Measurements from ENCODE around the gene CDKAL1.

- TF ChIP-seq CTCF (IDR thresholded peaks at IDR 0.05) (no peak), POLR2A (IDR thresholded peaks at IDR 0.05) (no peak), POLR2AphosphoS5 (IDR thresholded peaks at IDR 0.05) (no peak)
Measured at GRCh38 chr6:20996099-20996498, 461.8 kb downstream of the CDKAL1 start.
